Upper lobe of left lung (tissue), 4 donors: Measurements from ENCODE around the gene MAP2K5.

ENCODE experiments used
- EP300 ChIP-seq, 4 donors: sonication (generic); formaldehyde crosslinking; IDR thresholded peaks; one replicate each; pipeline ENCODE4 v1.5.1; 2017; ENCODE audit warnings: antibody characterized with exemption in 4 of 4, control low read depth in 2 of 4
- POLR2A ChIP-seq, 4 donors: fragments of 450-650 bp; IDR thresholded peaks; one replicate each; pipeline ENCODE4 v1.5.1; 2016 to 2017; ENCODE audit warnings: antibody characterized with exemption in 4 of 4, mild to moderate bottlenecking in 2 of 4
- TF ChIP-seq, protein P1 (sequence below), 6 experiments: fragments of 450-650 bp in 4 of 6; fragments of 200-600 bp in 2 of 6; sonication (generic) in 2 of 6; IDR thresholded peaks; one replicate each; pipeline ENCODE4 v1.5.1; 2016 to 2019; ENCODE audit warnings: antibody characterized with exemption in 6 of 6

DNA sequence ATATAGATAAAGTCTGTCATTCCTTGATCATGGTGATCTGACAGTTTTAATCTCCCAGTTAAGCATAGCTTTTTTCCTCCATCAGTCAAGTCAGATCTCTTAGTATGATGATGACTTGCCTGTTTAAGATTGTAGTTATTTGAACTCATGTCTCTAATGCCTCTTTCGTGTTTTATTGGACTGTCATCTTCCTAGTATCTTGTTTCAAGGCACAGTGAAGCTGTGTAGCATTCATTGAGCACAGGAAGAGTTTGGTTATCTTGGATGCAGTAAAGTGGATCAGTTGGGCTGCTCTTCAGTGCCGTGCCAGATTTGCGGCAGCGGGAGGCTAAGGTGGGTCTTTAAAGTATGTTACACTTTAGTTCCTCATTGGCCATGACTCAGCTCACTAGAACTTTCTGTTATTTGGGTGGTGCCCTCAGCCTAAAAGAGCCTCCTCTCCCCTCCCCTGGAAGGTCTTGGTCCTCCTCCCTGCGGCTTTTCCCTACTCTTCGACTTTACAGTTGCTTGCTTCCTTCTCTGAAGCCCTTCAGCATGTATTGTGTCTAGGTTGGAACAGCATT lies 237.1 kb downstream of the MAP2K5 start:
- TF ChIP-seq EP300 (IDR thresholded peaks at IDR 0.05) (no peak), POLR2A (IDR thresholded peaks at IDR 0.05) (no peak)
- TF ChIP-seq, protein P1, sequence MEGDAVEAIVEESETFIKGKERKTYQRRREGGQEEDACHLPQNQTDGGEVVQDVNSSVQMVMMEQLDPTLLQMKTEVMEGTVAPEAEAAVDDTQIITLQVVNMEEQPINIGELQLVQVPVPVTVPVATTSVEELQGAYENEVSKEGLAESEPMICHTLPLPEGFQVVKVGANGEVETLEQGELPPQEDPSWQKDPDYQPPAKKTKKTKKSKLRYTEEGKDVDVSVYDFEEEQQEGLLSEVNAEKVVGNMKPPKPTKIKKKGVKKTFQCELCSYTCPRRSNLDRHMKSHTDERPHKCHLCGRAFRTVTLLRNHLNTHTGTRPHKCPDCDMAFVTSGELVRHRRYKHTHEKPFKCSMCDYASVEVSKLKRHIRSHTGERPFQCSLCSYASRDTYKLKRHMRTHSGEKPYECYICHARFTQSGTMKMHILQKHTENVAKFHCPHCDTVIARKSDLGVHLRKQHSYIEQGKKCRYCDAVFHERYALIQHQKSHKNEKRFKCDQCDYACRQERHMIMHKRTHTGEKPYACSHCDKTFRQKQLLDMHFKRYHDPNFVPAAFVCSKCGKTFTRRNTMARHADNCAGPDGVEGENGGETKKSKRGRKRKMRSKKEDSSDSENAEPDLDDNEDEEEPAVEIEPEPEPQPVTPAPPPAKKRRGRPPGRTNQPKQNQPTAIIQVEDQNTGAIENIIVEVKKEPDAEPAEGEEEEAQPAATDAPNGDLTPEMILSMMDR (IDR thresholded peaks at IDR 0.05) = no peak
